GM12865 (cell line): Measurements from ENCODE around the gene CHST15.

Experiments used
- DNase-seq: peaks from one replicate; pipeline ENCODE4 v3.0.0; 2010; ENCODE audit warnings: low read depth
- H3K4me3 ChIP-seq: 2 replicates; pipeline ENCODE4 v1.5.1; 2011; ENCODE audit warnings: mild to moderate bottlenecking, low read depth, low read length, control low read depth
- CTCF ChIP-seq: IDR thresholded peaks from 2 replicates; pipeline ENCODE4 v1.5.1; 2011; ENCODE audit warnings: low read length, control low read depth, low read depth, inconsistent platforms; ENCODE audit not compliant: insufficient read depth; ENCODE audit errors: missing control alignments

The CHST15 gene

GRCh38 chr10:124025660-124026588 is 67.5 kb downstream of the CHST15 start:
- peak; percentile 56 for DNase-seq
- no peak overlapping the region for H3K4me3 ChIP-seq
- peak; percentile 42 for TF ChIP-seq CTCF

- DNase-seq = no peak
- no peak for TF ChIP-seq CTCF
These were observed 68.2 kb downstream of the CHST15 start for GRCh38 chr10:124025152-124025551.

GRCh38 chr10:124022066-124022465 is 71.3 kb downstream of the CHST15 start:
- TF ChIP-seq CTCF = no peak
- no peak for DNase-seq
- no peak overlapping the region for H3K4me3 ChIP-seq

More at GRCh38 chr10:124025152-124025551, 68.2 kb downstream of the CHST15 start:
- no peak overlapping the region for H3K4me3 ChIP-seq

- no peak overlapping the region for H3K4me3 ChIP-seq
- DNase-seq = no peak
- TF ChIP-seq CTCF = no peak
These were observed 72.2 kb downstream of the CHST15 start for GRCh38 chr10:124020981-124021815.

GRCh38 chr10:124019886-124020797 is 73.3 kb downstream of the CHST15 start:
- no peak for DNase-seq
- H3K4me3 ChIP-seq = no peak overlapping the region
- no peak for TF ChIP-seq CTCF

GRCh38 chr10:124018886-124019525 is 74.4 kb downstream of the CHST15 start:
- DNase-seq = no peak
- TF ChIP-seq CTCF = no peak
- H3K4me3 ChIP-seq = no peak overlapping the region
